DMS114 treated with DMSO at 0.1 percent for 48 hours (cell line): ENCODE results near the gene GRID2.
"Not testable (repeated sequence)": the region's sequence is repeated elsewhere in the genome, so short reads cannot be mapped to it uniquely, and the experiment has no call there.

Experiments
- DNase-seq: peaks from one replicate; lab custom pipeline; 2025; ENCODE audit not compliant: unreplicated experiment; lab: John Stamatoyannopoulos, UW

Gene GRID2

GRCh38 chr4:92303621-92304027, at the start of gene GRID2:
Gene GRID2 (plus strand): TSS chr4:92303966.
- no peak for DNase-seq

GRCh38 chr4:92253986-92254671, 49.6 kb upstream of the GRID2 start:
- DNase-seq, result no peak

GRCh38 chr4:92254767-92255442, 48.9 kb upstream of the GRID2 start:
- no peak for DNase-seq

- DNase-seq, result no peak
Observed at GRCh38 chr4:92255920-92256244, 47.9 kb upstream of the GRID2 start.

GRCh38 chr4:92257931-92258857, 45.6 kb upstream of the GRID2 start:
- no peak for DNase-seq

- no peak for DNase-seq
Observed at GRCh38 chr4:92261256-92261655, 42.5 kb upstream of the GRID2 start.

GRCh38 chr4:92262371-92262770, 41.4 kb upstream of the GRID2 start:
- DNase-seq, result no peak

- no peak for DNase-seq
Observed at GRCh38 chr4:92263010-92263409, 40.8 kb upstream of the GRID2 start.

GRCh38 chr4:92263575-92263974, 40.2 kb upstream of the GRID2 start:
- no peak for DNase-seq

- no peak for DNase-seq
Observed at GRCh38 chr4:92264163-92264562, 39.6 kb upstream of the GRID2 start.

- no peak for DNase-seq
Observed at GRCh38 chr4:92265021-92265420, 38.7 kb upstream of the GRID2 start.

GRCh38 chr4:92265798-92266197, 38.0 kb upstream of the GRID2 start:
- no peak for DNase-seq

- DNase-seq, result no peak
Observed at GRCh38 chr4:92266521-92266920, 37.2 kb upstream of the GRID2 start.

- DNase-seq, result no peak
Observed at GRCh38 chr4:92268642-92269041, 35.1 kb upstream of the GRID2 start.

GRCh38 chr4:92270908-92271307, 32.9 kb upstream of the GRID2 start:
- DNase-seq, result no peak

- DNase-seq, result not testable (repeated sequence)
Observed at GRCh38 chr4:92271551-92271950, 32.2 kb upstream of the GRID2 start.

GRCh38 chr4:92277057-92277881, 26.5 kb upstream of the GRID2 start:
- DNase-seq, result not testable (repeated sequence)

GRCh38 chr4:92279296-92279695, 24.5 kb upstream of the GRID2 start:
- no peak for DNase-seq

- DNase-seq, result no peak
Observed at GRCh38 chr4:92299152-92299551, 4.6 kb upstream of the GRID2 start.

GRCh38 chr4:92304121-92304520, 355 bp downstream of the GRID2 start:
- no peak for DNase-seq

GRCh38 chr4:92304606-92305005, 840 bp downstream of the GRID2 start:
- no peak for DNase-seq
